MM.1S (cell line): ENCODE measurements around the gene PRCP.

Experiments
- DNase-seq: peaks from one replicate; pipeline ENCODE4 v3.0.0-alpha.2; 2015
- H2AFZ ChIP-seq: fragments of 300-600 bp; sonication (generic); 2 replicates; pipeline ENCODE4 v1.6.0; 2016; ENCODE audit warnings: antibody characterized with exemption, low read length
- H3F3A ChIP-seq: fragments of 300-600 bp; sonication (generic); 2 replicates; pipeline ENCODE4 v1.6.1; 2016; ENCODE audit warnings: mild to moderate bottlenecking, antibody characterized with exemption, low read length, moderate library complexity, mixed read lengths; ENCODE audit not compliant: insufficient read depth
- H3K27ac ChIP-seq: fragments of 300-600 bp; sonication (generic); 2 replicates; pipeline ENCODE4 v1.5.1; 2016; ENCODE audit warnings: mild to moderate bottlenecking, low read length
- H3K27me3 ChIP-seq: fragments of 300-600 bp; sonication (generic); replicated peaks from 2 replicates; pipeline ENCODE4 v1.6.0; 2016; ENCODE audit warnings: low read length; ENCODE audit not compliant: insufficient read depth
- H3K36me3 ChIP-seq: fragments of 300-600 bp; sonication (generic); replicated peaks from 2 replicates; pipeline ENCODE4 v1.6.1; 2016; ENCODE audit warnings: mild to moderate bottlenecking, low read length, mixed read lengths; ENCODE audit not compliant: insufficient read depth
- H3K4me1 ChIP-seq: fragments of 300-600 bp; sonication (generic); 2 replicates; pipeline ENCODE4 v1.6.1; 2016; ENCODE audit warnings: low read length, mixed read lengths
- H3K4me2 ChIP-seq: fragments of 300-600 bp; sonication (generic); 2 replicates; pipeline ENCODE4 v1.6.0; 2016; ENCODE audit warnings: low read depth, low read length
- H3K4me3 ChIP-seq: fragments of 300-600 bp; sonication (generic); 2 replicates; pipeline ENCODE4 v1.5.1; 2016; ENCODE audit warnings: low read length, mixed read lengths
- H3K79me2 ChIP-seq: fragments of 300-600 bp; sonication (generic); 2 replicates; pipeline ENCODE4 v1.6.1; 2016; ENCODE audit warnings: mixed run types, low read length, mixed read lengths
- H3K9ac ChIP-seq: fragments of 300-600 bp; sonication (generic); 2 replicates; pipeline ENCODE4 v1.6.1; 2016; ENCODE audit warnings: low read length, mixed read lengths
- H3K9me2 ChIP-seq: fragments of 300-600 bp; sonication (generic); replicated peaks from 2 replicates; pipeline ENCODE4 v1.6.1; 2016; ENCODE audit warnings: mild to moderate bottlenecking, low read length, mixed read lengths; ENCODE audit not compliant: insufficient read depth
- H3K9me3 ChIP-seq: fragments of 300-600 bp; sonication (generic); replicated peaks from 2 replicates; pipeline ENCODE4 v1.6.1; 2016; ENCODE audit warnings: mild to moderate bottlenecking, low read length, mixed read lengths; ENCODE audit not compliant: insufficient read depth
- H4K20me1 ChIP-seq: fragments of 300-600 bp; sonication (generic); 2 replicates; pipeline ENCODE4 v1.6.1; 2016; ENCODE audit warnings: mild to moderate bottlenecking, low read length, moderate library complexity, mixed read lengths; ENCODE audit not compliant: insufficient read depth
- EZH2 ChIP-seq: fragments of 300-600 bp; sonication (generic); optimal IDR thresholded peaks from 2 replicates; pipeline ENCODE3; 2017; ENCODE audit warnings: low read depth, mild to moderate bottlenecking, antibody characterized with exemption, low read length, mixed read lengths
- EZH2phosphoT487 ChIP-seq: fragments of 300-600 bp; sonication (generic); IDR thresholded peaks from 2 replicates; pipeline ENCODE4 v1.6.1; 2018; ENCODE audit warnings: antibody characterized with exemption, low read length
- TF ChIP-seq, protein P1 (sequence below): fragments of 300-600 bp; sonication (generic); IDR thresholded peaks from 2 replicates; pipeline ENCODE4 v1.5.1; 2016; ENCODE audit warnings: antibody characterized with exemption, low read length, mixed read lengths

PRCP gene

GRCh38 chr11:82873919-82874333, 26.3 kb downstream of the PRCP start:
- H3K4me1 ChIP-seq: peaks cover 4% of the 10 kb centered on the region; the same call in 1 of the 2 replicates
- H3K4me3 ChIP-seq: no peak overlapping the region
- no peak for TF ChIP-seq EZH2phosphoT487
- TF ChIP-seq, protein P1, sequence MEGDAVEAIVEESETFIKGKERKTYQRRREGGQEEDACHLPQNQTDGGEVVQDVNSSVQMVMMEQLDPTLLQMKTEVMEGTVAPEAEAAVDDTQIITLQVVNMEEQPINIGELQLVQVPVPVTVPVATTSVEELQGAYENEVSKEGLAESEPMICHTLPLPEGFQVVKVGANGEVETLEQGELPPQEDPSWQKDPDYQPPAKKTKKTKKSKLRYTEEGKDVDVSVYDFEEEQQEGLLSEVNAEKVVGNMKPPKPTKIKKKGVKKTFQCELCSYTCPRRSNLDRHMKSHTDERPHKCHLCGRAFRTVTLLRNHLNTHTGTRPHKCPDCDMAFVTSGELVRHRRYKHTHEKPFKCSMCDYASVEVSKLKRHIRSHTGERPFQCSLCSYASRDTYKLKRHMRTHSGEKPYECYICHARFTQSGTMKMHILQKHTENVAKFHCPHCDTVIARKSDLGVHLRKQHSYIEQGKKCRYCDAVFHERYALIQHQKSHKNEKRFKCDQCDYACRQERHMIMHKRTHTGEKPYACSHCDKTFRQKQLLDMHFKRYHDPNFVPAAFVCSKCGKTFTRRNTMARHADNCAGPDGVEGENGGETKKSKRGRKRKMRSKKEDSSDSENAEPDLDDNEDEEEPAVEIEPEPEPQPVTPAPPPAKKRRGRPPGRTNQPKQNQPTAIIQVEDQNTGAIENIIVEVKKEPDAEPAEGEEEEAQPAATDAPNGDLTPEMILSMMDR: no peak
- no peak for TF ChIP-seq EZH2

DNA sequence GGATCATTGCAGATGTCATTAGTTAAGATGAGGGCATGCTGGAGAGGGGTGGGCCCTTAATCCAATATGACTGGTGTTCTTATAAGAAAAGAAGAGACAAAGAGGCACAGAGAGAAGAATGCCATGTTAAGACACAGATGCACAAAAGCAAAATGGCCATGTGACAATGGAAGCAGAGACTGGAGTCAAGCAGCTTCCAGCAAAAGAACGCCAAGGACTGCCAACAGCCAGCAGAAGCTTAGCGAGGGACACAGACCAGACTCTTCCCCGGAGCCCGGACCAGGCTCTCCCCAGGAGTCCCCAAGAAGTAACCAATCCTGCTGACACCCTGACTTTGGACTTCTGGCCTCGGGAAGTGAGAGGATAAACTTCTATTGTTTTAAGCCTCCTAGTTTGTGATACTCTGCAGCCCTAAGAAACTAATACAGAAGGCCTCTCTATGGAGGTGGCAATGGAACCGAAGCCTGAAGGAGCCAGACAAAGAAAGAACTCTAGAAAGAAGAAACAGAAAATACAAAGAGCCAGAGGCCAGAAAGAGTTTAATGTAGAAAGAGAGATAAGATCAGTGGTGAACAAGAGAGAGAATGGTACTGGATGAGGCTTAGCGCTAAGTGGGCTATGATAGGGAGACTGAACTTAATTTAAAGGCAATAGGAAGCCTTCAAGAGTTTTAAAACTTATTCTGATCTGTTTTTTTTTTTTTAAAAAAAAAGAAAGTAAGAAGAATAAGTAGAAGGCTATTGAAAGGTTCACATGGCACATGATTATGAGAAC, 27.7 kb downstream of the PRCP start:
- Histone ChIP-seq H3K4me1 (peaks cover 4% of the 10 kb centered on the region), H3K36me3 (no peaks in the 10 kb centered on the region)

More at GRCh38 chr11:82873919-82874333, 26.3 kb downstream of the PRCP start:
- no peaks in the 10 kb centered on the region for H3K9me2 ChIP-seq
- H4K20me1 ChIP-seq: no peaks in the 10 kb centered on the region
- H3K27me3 ChIP-seq: no peaks in the 10 kb centered on the region
- H3K36me3 ChIP-seq: no peaks in the 10 kb centered on the region
- H2AFZ ChIP-seq: no peak overlapping the region
- H3K27ac ChIP-seq: no peak overlapping the region
- no peak for DNase-seq
- no peaks in the 10 kb centered on the region for H3F3A ChIP-seq
- no peak overlapping the region for H3K9ac ChIP-seq
- no peak overlapping the region for H3K4me2 ChIP-seq
- H3K79me2 ChIP-seq: no peaks in the 10 kb centered on the region
- no peaks in the 10 kb centered on the region for H3K9me3 ChIP-seq

GRCh38 chr11:82871646-82872045, 28.6 kb downstream of the PRCP start:
- no peak overlapping the region for H3K9ac ChIP-seq
- H2AFZ ChIP-seq: no peak overlapping the region
- H3K36me3 ChIP-seq: no peaks in the 10 kb centered on the region
- H4K20me1 ChIP-seq: no peaks in the 10 kb centered on the region
- TF ChIP-seq, protein P1: no peak
- TF ChIP-seq EZH2phosphoT487 (no peak), EZH2 (no peak)
- no peaks in the 10 kb centered on the region for H3K9me3 ChIP-seq
- no peaks in the 10 kb centered on the region for H3K27me3 ChIP-seq
- no peak overlapping the region for H3K4me2 ChIP-seq
- no peaks in the 10 kb centered on the region for H3K79me2 ChIP-seq
- H3K4me3 ChIP-seq: no peak overlapping the region
- H3F3A ChIP-seq: no peaks in the 10 kb centered on the region
- H3K9me2 ChIP-seq: no peaks in the 10 kb centered on the region
- H3K4me1 ChIP-seq: peaks cover 8% of the 10 kb centered on the region
- no peak overlapping the region for H3K27ac ChIP-seq
- DNase-seq: no peak

More for the DNA sequence above, 27.7 kb downstream of the PRCP start:
- no peak overlapping the region for H3K4me2 ChIP-seq
- no peak overlapping the region for H3K9ac ChIP-seq
- DNase-seq: no peak
- H3F3A ChIP-seq: no peaks in the 10 kb centered on the region
- no peaks in the 10 kb centered on the region for H3K27me3 ChIP-seq
- H4K20me1 ChIP-seq: no peaks in the 10 kb centered on the region
- no peaks in the 10 kb centered on the region for H3K9me3 ChIP-seq
- H3K4me3 ChIP-seq: no peak overlapping the region
- no peaks in the 10 kb centered on the region for H3K79me2 ChIP-seq
- H3K9me2 ChIP-seq: no peaks in the 10 kb centered on the region
- H2AFZ ChIP-seq: no peak overlapping the region
- no peak overlapping the region for H3K27ac ChIP-seq
- TF ChIP-seq, protein P1: no peak
- TF ChIP-seq EZH2phosphoT487 (no peak), EZH2 (no peak)
